GM12878 (cell line): Measurements from ENCODE around the gene NSG1. TPM values are rescaled to one million over a fixed set of nuclear protein-coding genes. Genes with fewer than 3 reads are reported as not detected.

Source experiments
- ATAC-seq: fragments of 200-7000 bp; cut with Tn5 transposase; 3 replicates; pipeline ENCODE4 v1.9.1; 2020; ENCODE audit warnings: mild to moderate bottlenecking, moderate library complexity
- BruUV-seq: library from RNA; stranded (reverse); fragments of 400-500 nt; replicated peaks from 2 replicates; lab custom pipeline; 2021; lab: Mats Ljungman, UMichigan
- CTCF ChIA-PET: fragments of 300-600 bp; sonication (Branson Sonifier 250); formaldehyde crosslinking; extraction: SDS; loops from one replicate; lab custom pipeline; 2021; ENCODE audit warnings: inconsistent platforms; lab: Yijun Ruan, JAX
- POLR2A ChIA-PET: fragments of 350-600 bp; formaldehyde crosslinking; extraction: SDS; loops from one replicate; lab custom pipeline; 2021; ENCODE audit warnings: inconsistent platforms; lab: Charles Lee
- RAD21 ChIA-PET: fragments of 300-600 bp; sonication (Branson Sonifier 250); formaldehyde crosslinking; loops from one replicate; lab custom pipeline; 2023; ENCODE audit warnings: antibody characterized with exemption; ENCODE audit not compliant: unreplicated experiment; lab: Charles Lee
- SMC1A ChIA-PET: fragments of 300-600 bp; sonication (Branson Sonifier 250); formaldehyde crosslinking; loops from one replicate; lab custom pipeline; 2023; ENCODE audit not compliant: unreplicated experiment, uncharacterized antibody; lab: Charles Lee
- DNase-seq: peaks from one replicate; pipeline ENCODE4 v3.0.0-alpha.2; 2011; ENCODE audit warnings: low read depth, low spot score
- FAIRE-seq: peaks from 3 replicates; lab custom pipeline; 2011; peaks lifted over from hg19 to GRCh38; lab: Jason Lieb, UNC
- H2AFZ ChIP-seq: 2 replicates; pipeline ENCODE4 v1.6.0; 2011; ENCODE audit warnings: low read depth, low read length, control low read depth; ENCODE audit not compliant: control insufficient read depth
- H3K27ac ChIP-seq: 2 replicates; pipeline ENCODE4 v1.5.1; 2011; ENCODE audit warnings: control low read depth; ENCODE audit not compliant: control insufficient read depth, insufficient read depth
- H3K27me3 ChIP-seq, 2 experiments: replicated peaks in 1 of 2; 2 replicates each; pipeline versions ENCODE4 v1.6.0 to v1.6.1; 2011; ENCODE audit warnings: low read length in 1 of 2; ENCODE audit not compliant: control insufficient read depth in 2 of 2, insufficient read depth in 2 of 2
- H3K36me3 ChIP-seq, 2 experiments: 2 replicates each; pipeline ENCODE4 v1.5.1; 2011; ENCODE audit warnings: low read length in 1 of 2; ENCODE audit not compliant: control insufficient read depth in 2 of 2, insufficient read depth in 2 of 2
- H3K4me1 ChIP-seq: 2 replicates; pipeline ENCODE4 v1.6.1; 2011; ENCODE audit warnings: mild to moderate bottlenecking, low read length, moderate library complexity, mixed read lengths; ENCODE audit not compliant: control insufficient read depth, insufficient read depth
- H3K4me2 ChIP-seq: 2 replicates; pipeline ENCODE4 v1.6.0; 2011; ENCODE audit warnings: control low read depth; ENCODE audit not compliant: control insufficient read depth, insufficient read depth
- H3K4me3 ChIP-seq: fragments of 200-600 bp; sonication (generic); 2 replicates; pipeline ENCODE4 v1.5.1; 2016
- H3K79me2 ChIP-seq: 2 replicates; pipeline ENCODE4 v1.6.0; 2011; ENCODE audit warnings: low read length; ENCODE audit not compliant: control insufficient read depth, insufficient read depth
- H3K9ac ChIP-seq: 2 replicates; pipeline ENCODE4 v1.8.0; 2011; ENCODE audit warnings: low read length, control low read depth, mixed read lengths; ENCODE audit not compliant: control insufficient read depth, insufficient read depth
- H3K9me3 ChIP-seq: replicated peaks from 3 replicates; pipeline ENCODE4 v1.5.1; 2011; ENCODE audit warnings: mild to moderate bottlenecking, low read length; ENCODE audit not compliant: control insufficient read depth, insufficient read depth
- H4K20me1 ChIP-seq: 2 replicates; pipeline ENCODE4 v1.6.0; 2011; ENCODE audit not compliant: control insufficient read depth, insufficient read depth
- ATF2 ChIP-seq: IDR thresholded peaks from 2 replicates; pipeline ENCODE4 v1.6.1; 2012; ENCODE audit warnings: low read length, inconsistent platforms
- ATF3 ChIP-seq: IDR thresholded peaks from 2 replicates; pipeline ENCODE4 v1.6.1; 2011; ENCODE audit warnings: low read depth, mild to moderate bottlenecking, low read length, moderate library complexity, borderline replicate concordance; ENCODE audit errors: extremely low read depth
- CBFB ChIP-seq: IDR thresholded peaks from 2 replicates; pipeline ENCODE4 v1.6.1; 2016; ENCODE audit warnings: antibody characterized with exemption, low read depth
- HDGF ChIP-seq: fragments of 450-650 bp; IDR thresholded peaks from 2 replicates; pipeline ENCODE4 v1.6.1; 2016; ENCODE audit warnings: antibody characterized with exemption
- HSF1 ChIP-seq: fragments of 150-350 bp; IDR thresholded peaks from 2 replicates; pipeline ENCODE4 v1.6.1; 2014; ENCODE audit warnings: mild to moderate bottlenecking, low read depth, low read length
- KLF5 ChIP-seq: fragments of 450-650 bp; IDR thresholded peaks from 2 replicates; pipeline ENCODE4 v1.6.1; 2014; ENCODE audit warnings: mild to moderate bottlenecking; ENCODE audit not compliant: partially characterized antibody
- NFYB ChIP-seq: IDR thresholded peaks from 2 replicates; pipeline ENCODE4 v1.6.1; 2011; ENCODE audit warnings: low read depth, mild to moderate bottlenecking, low read length, improper control_type of control experiment, moderate library complexity; ENCODE audit not compliant: insufficient read depth
- POLR2AphosphoS2 ChIP-seq: IDR thresholded peaks from 2 replicates; pipeline ENCODE4 v1.6.1; 2011; ENCODE audit warnings: low read depth, mild to moderate bottlenecking, low read length, improper control_type of control experiment, moderate library complexity
- RAD21 ChIP-seq: IDR thresholded peaks from 2 replicates; pipeline ENCODE4 v1.6.1; 2011; ENCODE audit warnings: mild to moderate bottlenecking, low read depth, low read length, moderate library complexity; ENCODE audit not compliant: insufficient read depth
- RB1 ChIP-seq: fragments of 450-650 bp; formaldehyde crosslinking; IDR thresholded peaks from 2 replicates; pipeline ENCODE4 v1.6.1; 2017; ENCODE audit warnings: mild to moderate bottlenecking, borderline replicate concordance
- RCOR1 ChIP-seq: conservative IDR thresholded peaks from 2 replicates; pipeline ENCODE4 v1.6.1; 2012; ENCODE audit warnings: low read depth, low read length, improper control_type of control experiment
- SP1 ChIP-seq: IDR thresholded peaks from one replicate; pipeline ENCODE4 v1.6.1; 2011; ENCODE audit warnings: low read depth, low read length
- TBL1XR1 ChIP-seq: IDR thresholded peaks from 2 replicates; pipeline ENCODE4 v1.6.1; 2012; ENCODE audit warnings: low read depth, low read length, improper control_type of control experiment
- TCF3 ChIP-seq: IDR thresholded peaks from 2 replicates; pipeline ENCODE4 v1.6.1; 2012; ENCODE audit warnings: low read depth, mild to moderate bottlenecking, low read length, borderline replicate concordance; ENCODE audit not compliant: insufficient read depth
- USF1 ChIP-seq: IDR thresholded peaks from 2 replicates; pipeline ENCODE4 v1.6.1; 2011; ENCODE audit warnings: borderline replicate concordance, low read depth, mild to moderate bottlenecking, moderate library complexity, mixed read lengths, low read length; ENCODE audit not compliant: insufficient read depth; ENCODE audit errors: extremely low read length
- YY1 ChIP-seq: IDR thresholded peaks from 2 replicates; pipeline ENCODE4 v1.6.1; 2011; ENCODE audit warnings: low read depth, mild to moderate bottlenecking, low read length
- ZNF274 ChIP-seq: IDR thresholded peaks from one replicate; pipeline ENCODE4 v1.8.0; 2011; ENCODE audit not compliant: insufficient read length, insufficient read depth
- ZNF384 ChIP-seq: IDR thresholded peaks from 2 replicates; pipeline ENCODE4 v1.6.1; 2012; ENCODE audit warnings: low read depth, mild to moderate bottlenecking, low read length, improper control_type of control experiment, borderline replicate concordance
- WGBS: methylation state at CpG from one replicate; pipeline ENCODE4 v1.1.6; 2016; ENCODE audit warnings: low lambda C conversion rate; ENCODE audit not compliant: insufficient replicate concordance, insufficient coverage; ENCODE audit errors: missing lambda C conversion rate; 5-methylcytosine and 5-hydroxymethylcytosine counted together
- in situ Hi-C: fragments of 300-500 bp; cut with MboI; formaldehyde crosslinking; loops from 9 replicates; pipeline ENCODE4 v1.14.3; 2018; ENCODE audit warnings: mixed read lengths
- intact Hi-C: fragments of 100-400 bp; cut with micrococcal nuclease; formaldehyde crosslinking; loops from one replicate; pipeline ENCODE4 v1.14.2; 2022; ENCODE audit not compliant: unreplicated experiment
- polyA plus RNA-seq, 11 experiments: library from polyadenylated mRNA; depleted of rRNA in 4 of 11; unstranded in 6 of 11; stranded (reverse) in 5 of 11; fragments of >200 nt; fragmentation: Nextera tagmentation in 4 of 11; fragmentation: Illumina TruSeq in 1 of 11; extraction: Ambion mirVana in 4 of 11; extraction: Trizol in 1 of 11; gene quantifications; 1 replicate in 1 of 11; 2 replicates in 10 of 11; pipeline versions ENCODE4 v1.2.1 to v1.2.3, GENCODE V29; 2011 to 2016; ENCODE audit warnings: inconsistent platforms in 2 of 11, missing spikeins in 2 of 11, low read depth in 1 of 11
- total RNA-seq, 4 experiments: library from RNA; depleted of rRNA in 3 of 4; stranded (reverse); fragments of >200 nt in 3 of 4; fragmentation: Illumina TruSeq in 1 of 4; extraction: Trizol in 1 of 4; gene quantifications; 2 replicates each; pipeline versions ENCODE4 v1.2.1 to v1.2.3, GENCODE V29; 2013 to 2021
- TF ChIP-seq, protein P1 (sequence below): fragments of 450-650 bp; IDR thresholded peaks from 2 replicates; pipeline ENCODE4 v1.6.1; 2014; ENCODE audit warnings: mild to moderate bottlenecking

NSG1 gene
- total and polyA plus RNA-seq, 10 of the 15 experiments (the other 5 are each of a cell fraction or from before 2014, with no cell fraction given) = 0.03 to 0.19 (median 0.10) TPM; not detected in 5

DNA sequence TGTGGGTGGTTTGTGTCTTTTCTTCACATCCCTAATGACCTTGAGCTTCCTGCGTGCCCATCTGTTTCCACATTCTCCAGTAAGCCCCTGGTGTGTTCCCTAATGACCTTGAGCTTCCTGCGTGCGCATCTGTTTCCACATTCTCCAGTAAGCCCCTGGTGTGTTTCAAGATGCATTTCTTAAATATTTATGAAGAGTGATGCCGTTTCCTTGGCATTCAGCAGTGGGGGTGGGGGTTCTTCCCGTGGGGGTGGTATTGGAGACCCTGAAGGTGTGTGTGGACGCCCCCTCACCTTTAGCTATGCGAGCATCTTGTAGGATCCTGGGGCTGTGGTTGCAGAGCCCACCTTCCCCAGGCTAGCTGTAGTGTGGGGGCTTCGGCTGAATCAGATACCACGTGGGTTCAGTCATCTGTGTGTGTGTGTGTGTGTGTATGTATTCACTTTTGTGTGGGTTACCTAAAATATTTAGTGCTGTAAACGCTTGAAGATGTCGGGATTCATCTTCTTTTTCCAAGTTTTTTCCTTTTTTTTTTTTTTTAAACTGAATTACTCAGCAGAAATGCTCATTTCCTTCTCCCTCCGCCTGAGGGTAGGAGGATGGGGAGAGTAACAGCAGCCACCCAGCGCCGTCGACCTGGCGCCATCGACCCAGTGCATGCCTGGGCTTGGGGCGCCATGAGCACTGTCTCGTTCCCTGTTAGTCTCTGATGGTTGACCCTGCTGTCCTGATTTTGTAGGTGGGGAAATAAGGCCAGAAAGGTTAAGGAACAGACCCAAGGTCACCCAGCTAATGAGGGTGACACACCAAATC is 9.9 kb downstream of the NSG1 start (continued):
- TF ChIP-seq ATF3 (no peak), HDGF (no peak), KLF5 (no peak), RCOR1 (no peak)

GRCh38 chr4:4397441-4397819 is 10.5 kb downstream of the NSG1 start:
- Histone ChIP-seq H4K20me1 (no peaks in the 10 kb centered on the region), H3K4me3 (no peak overlapping the region), H3K9ac (no peak overlapping the region), H3K9me3 (no peaks in the 10 kb centered on the region), H2AFZ (no peak overlapping the region), H3K36me3 (no peaks in the 10 kb centered on the region), H3K4me1 (no peaks in the 10 kb centered on the region), H3K27ac (no peak overlapping the region), H3K27me3 (no peaks in the 10 kb centered on the region), H3K79me2 (no peaks in the 10 kb centered on the region), H3K4me2 (no peak overlapping the region)
- intact Hi-C loops (no loop called here), in situ Hi-C loops (no loop called here)
- FAIRE-seq = no peak
- POLR2A ChIA-PET = no interaction called here
- WGBS = 55% methylated on average over 13 of the region's 13 CpGs
- DNase-seq = no peak
- ATAC-seq = no peak
- TF ChIP-seq, protein P1, sequence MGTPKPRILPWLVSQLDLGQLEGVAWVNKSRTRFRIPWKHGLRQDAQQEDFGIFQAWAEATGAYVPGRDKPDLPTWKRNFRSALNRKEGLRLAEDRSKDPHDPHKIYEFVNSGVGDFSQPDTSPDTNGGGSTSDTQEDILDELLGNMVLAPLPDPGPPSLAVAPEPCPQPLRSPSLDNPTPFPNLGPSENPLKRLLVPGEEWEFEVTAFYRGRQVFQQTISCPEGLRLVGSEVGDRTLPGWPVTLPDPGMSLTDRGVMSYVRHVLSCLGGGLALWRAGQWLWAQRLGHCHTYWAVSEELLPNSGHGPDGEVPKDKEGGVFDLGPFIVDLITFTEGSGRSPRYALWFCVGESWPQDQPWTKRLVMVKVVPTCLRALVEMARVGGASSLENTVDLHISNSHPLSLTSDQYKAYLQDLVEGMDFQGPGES = no peak
- TF ChIP-seq YY1 (no peak), CBFB (no peak), POLR2AphosphoS2 (no peak), NFYB (no peak), RB1 (no peak), USF1 (no peak), TBL1XR1 (no peak), RAD21 (no peak), ATF2 (no peak), HSF1 (no peak), SP1 (no peak), TCF3 (no peak), ZNF274 (no peak), ZNF384 (no peak)
- RAD21 ChIA-PET = no interaction called here
- CTCF ChIA-PET = no interaction called here
- no TSS peak for BruUV-seq
- SMC1A ChIA-PET = no interaction called here
